CD14-positive monocyte (primary cell): Measurements from ENCODE around the gene VPS8. TPM values are rescaled to one million over a fixed set of nuclear protein-coding genes. Genes with fewer than 3 reads are reported as not detected.

ENCODE experiments used
- DNase-seq, 3 donors: peaks; one replicate each; pipeline ENCODE4 v3.0.0-alpha.2; 2011 to 2022
- H2AFZ ChIP-seq: 2 replicates; pipeline ENCODE4 v1.6.0; 2012; ENCODE audit warnings: mild to moderate bottlenecking, low read depth, low read length, inconsistent platforms; ENCODE audit not compliant: insufficient read depth, poor library complexity, severe bottlenecking
- H3K27ac ChIP-seq, 2 donors: 1 replicate in 1 of 2; 2 replicates in 1 of 2; pipeline ENCODE4 v1.5.1; 2012 to 2013; ENCODE audit warnings: low read length in 2 of 2, control low read depth in 1 of 2, inconsistent platforms in 1 of 2, low read depth in 1 of 2, mild to moderate bottlenecking in 1 of 2
- H3K27me3 ChIP-seq, 2 donors: one replicate each; pipeline versions ENCODE4 v1.6.0 to v1.6.1; 2011 to 2013; ENCODE audit warnings: low read length in 2 of 2; ENCODE audit not compliant: control insufficient read depth in 2 of 2, insufficient read depth in 2 of 2
- H3K36me3 ChIP-seq, 2 donors: replicated peaks in 1 of 2; 1 replicate in 1 of 2; 2 replicates in 1 of 2; pipeline versions ENCODE4 v1.5.1 to v1.6.1; 2012 to 2013; ENCODE audit warnings: low read length in 2 of 2, control low read depth in 1 of 2, inconsistent platforms in 1 of 2, mild to moderate bottlenecking in 1 of 2; ENCODE audit not compliant: insufficient read depth in 2 of 2, control insufficient read depth in 1 of 2
- H3K4me1 ChIP-seq, 2 donors: 1 replicate in 1 of 2; 2 replicates in 1 of 2; pipeline versions ENCODE4 v1.5.1 to v1.6.1; 2012 to 2013; ENCODE audit warnings: low read length in 2 of 2, control low read depth in 1 of 2, inconsistent platforms in 1 of 2, mild to moderate bottlenecking in 1 of 2, moderate library complexity in 1 of 2; ENCODE audit not compliant: insufficient read depth in 2 of 2, control insufficient read depth in 1 of 2
- H3K4me2 ChIP-seq: replicated peaks from 2 replicates; pipeline ENCODE3; 2012; ENCODE audit warnings: low read length, moderate library complexity, mild to moderate bottlenecking; ENCODE audit not compliant: poor library complexity, severe bottlenecking; ENCODE audit errors: extremely low read depth
- H3K4me3 ChIP-seq, 3 experiments: fragments of 200-600 bp in 1 of 3; sonication (generic) in 1 of 3; replicated peaks in 1 of 3; 1 replicate in 2 of 3; 2 replicates in 1 of 3; pipeline ENCODE4 v1.5.1; 2011 to 2013; ENCODE audit warnings: low read length in 3 of 3, mild to moderate bottlenecking in 3 of 3, control low read depth in 2 of 3, low read depth in 2 of 3, inconsistent platforms in 1 of 3, moderate library complexity in 1 of 3
- H3K79me2 ChIP-seq: 2 replicates; pipeline ENCODE4 v1.6.0; 2012; ENCODE audit warnings: mild to moderate bottlenecking, control low read depth, inconsistent platforms, low read length, moderate library complexity; ENCODE audit not compliant: insufficient read depth
- H3K9ac ChIP-seq: 2 replicates; pipeline ENCODE4 v1.6.0; 2017; ENCODE audit warnings: low read length, mild to moderate bottlenecking; ENCODE audit not compliant: insufficient read depth, poor library complexity, severe bottlenecking
- H3K9me3 ChIP-seq, 2 donors: replicated peaks in 1 of 2; 1 replicate in 1 of 2; 2 replicates in 1 of 2; pipeline versions ENCODE4 v1.5.1 to v1.6.1; 2012 to 2013; ENCODE audit warnings: low read length in 2 of 2, control low read depth in 1 of 2; ENCODE audit not compliant: control insufficient read depth in 1 of 2, insufficient read depth in 1 of 2
- H4K20me1 ChIP-seq: 2 replicates; pipeline ENCODE4 v1.6.0; 2012; ENCODE audit warnings: mild to moderate bottlenecking, low read length, control low read depth, moderate library complexity; ENCODE audit not compliant: insufficient read depth
- H3K27ac Mint-ChIP-seq, 7 donors: one replicate each; pipeline ENCODE4 v1.8.0; 2020; ENCODE audit warnings: mild to moderate bottlenecking in 7 of 7, mixed read lengths in 7 of 7, moderate library complexity in 6 of 7, inconsistent platforms in 2 of 7
- H3K27me3 Mint-ChIP-seq, 3 donors: one replicate each; pipeline ENCODE4 v1.8.0; 2021 to 2022; ENCODE audit warnings: low read depth in 3 of 3, mild to moderate bottlenecking in 3 of 3, mixed read lengths in 3 of 3, moderate library complexity in 3 of 3, inconsistent platforms in 1 of 3
- H3K36me3 Mint-ChIP-seq, 2 donors: one replicate each; pipeline ENCODE4 v1.8.0; 2020; ENCODE audit warnings: mixed read lengths in 2 of 2, inconsistent platforms in 1 of 2, mild to moderate bottlenecking in 1 of 2
- H3K4me1 Mint-ChIP-seq: one replicate; pipeline ENCODE4 v1.8.0; 2020; ENCODE audit warnings: mild to moderate bottlenecking, mixed read lengths
- H3K4me3 Mint-ChIP-seq, 2 donors: one replicate each; pipeline ENCODE4 v1.8.0; 2020; ENCODE audit warnings: mild to moderate bottlenecking in 2 of 2, mixed read lengths in 2 of 2, moderate library complexity in 1 of 2
- H3K9me3 Mint-ChIP-seq, 7 donors: one replicate each; pipeline ENCODE4 v1.8.0; 2020 to 2022; ENCODE audit warnings: mixed read lengths in 7 of 7, mild to moderate bottlenecking in 6 of 7, moderate library complexity in 6 of 7, inconsistent platforms in 2 of 7
- WGBS: methylation state at CpG from one replicate; pipeline ENCODE4 v1.1.5; 2013; ENCODE audit warnings: missing lambda C conversion rate; ENCODE audit not compliant: insufficient coverage; 5-methylcytosine and 5-hydroxymethylcytosine counted together
- intact Hi-C, 2 donors: fragments of 100-400 bp; cut with micrococcal nuclease; formaldehyde crosslinking; loops; one replicate each; pipeline versions ENCODE4 v1.15.0 to v1.15.1; 2023
- polyA plus RNA-seq, 3 donors: library from polyadenylated mRNA; depleted of rRNA in 1 of 3; unstranded in 2 of 3; stranded (reverse) in 1 of 3; fragments of 300-500 nt in 2 of 3; fragments of >200 nt in 1 of 3; fragmentation: Illumina TruSeq in 2 of 3; gene quantifications; 1 replicate in 2 of 3; 2 replicates in 1 of 3; pipeline ENCODE4 v1.2.3, GENCODE V29; 2012 to 2021
- TF ChIP-seq, protein P1 (sequence below): fragments of 200-600 bp; IDR thresholded peaks from one replicate; pipeline ENCODE4 v1.8.0; 2022; ENCODE audit warnings: antibody characterized with exemption, mild to moderate bottlenecking

Gene VPS8
- polyA plus RNA-seq, 3 donors = 22.0 to 42.3 (median 29.2) TPM

DNA sequence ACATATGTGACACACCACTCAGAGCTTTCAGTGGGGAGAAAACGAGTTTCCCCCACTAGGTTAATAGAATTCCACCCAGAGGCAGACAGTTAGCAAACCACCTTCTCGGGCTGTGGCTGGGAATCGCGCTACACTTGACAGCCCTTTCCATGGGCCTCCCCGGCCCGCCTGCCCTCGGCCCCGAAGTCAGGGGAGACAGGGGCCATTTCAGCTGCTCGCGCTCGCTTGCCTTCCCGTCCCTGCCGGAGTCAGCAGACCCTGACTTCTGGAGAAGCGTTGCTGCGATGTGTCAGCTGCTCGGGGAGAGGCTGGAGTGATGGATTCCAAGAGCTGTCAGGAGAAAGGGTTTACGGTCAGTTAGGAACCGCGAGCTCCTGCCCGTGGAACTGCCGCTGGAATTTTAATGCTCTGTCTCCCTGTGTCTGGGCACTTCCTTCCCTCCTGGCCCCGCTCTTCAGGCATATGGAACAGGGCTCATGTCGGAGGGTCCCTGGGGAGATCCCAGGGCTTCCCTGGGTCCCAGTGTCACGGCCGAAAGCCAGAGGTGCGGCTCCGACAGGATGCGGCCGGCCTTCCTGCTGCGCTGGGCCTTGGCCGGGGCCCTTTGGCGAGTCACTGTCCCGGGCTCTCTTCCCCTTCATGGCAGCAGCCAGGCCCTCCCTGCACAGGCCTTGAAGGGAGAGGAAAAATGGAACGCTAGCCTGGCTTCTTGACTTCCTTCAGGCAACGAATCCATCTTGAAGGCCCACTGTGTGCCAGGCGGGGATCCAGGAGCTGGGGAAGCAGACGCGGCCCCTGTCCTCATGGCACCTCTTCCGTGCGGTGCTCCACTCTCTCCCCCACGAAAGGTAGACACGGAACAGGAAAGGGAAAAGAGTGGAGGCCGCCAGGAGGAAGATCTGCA, 38.4 kb upstream of the VPS8 start:
- no peak overlapping the region for H3K4me3 Mint-ChIP-seq
- WGBS = 93% methylated on average over 35 of the region's 43 CpGs
- intact Hi-C loops = loop anchor here in 1 of 2 donors (10.0 kb wide), 1 partner anchor 399 kb away; the partner anchor contains the start of gene THPO

DNA sequence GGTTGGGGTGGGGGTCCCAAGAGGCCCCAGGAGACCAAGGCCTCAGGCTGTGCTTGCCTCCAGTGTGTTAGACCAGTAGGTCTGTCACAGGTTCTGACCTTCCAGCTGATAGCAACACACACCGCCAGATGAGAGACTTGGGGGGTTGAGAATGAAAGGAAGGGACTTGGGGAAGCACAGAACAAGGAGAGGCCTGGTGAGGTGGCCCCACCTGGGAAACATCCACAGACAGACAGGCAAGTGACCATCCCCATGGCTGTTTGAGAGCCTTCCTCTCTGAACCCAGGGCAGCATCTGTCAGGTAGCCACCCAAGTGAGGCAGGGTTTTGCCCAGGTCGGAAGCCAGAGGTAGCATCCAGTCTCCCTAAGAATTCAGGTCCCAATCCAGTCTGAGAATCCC, 35.0 kb upstream of the VPS8 start:
- Histone ChIP-seq H3K4me3 (no peak overlapping the region), H3K27me3 (no peaks in the 10 kb centered on the region), H3K36me3 (no peaks in the 10 kb centered on the region), H3K9ac (no peak overlapping the region), H3K9me3 (no peaks in the 10 kb centered on the region), H3K27ac (no peak overlapping the region), H2AFZ (no peak overlapping the region), H3K79me2 (no peaks in the 10 kb centered on the region), H4K20me1 (no peaks in the 10 kb centered on the region), H3K4me2 (no peak overlapping the region), H3K4me1 (peaks cover 2 to 11% of the 10 kb centered on the region in 2 donors)
- intact Hi-C loops = loop anchor here (1.0 to 10.0 kb wide), 3 partner anchors 50 to 402 kb away; partner anchors contain the start of genes EPHB3 (in 1 of the 2) and THPO (in 1 of the 2)
- Mint-ChIP-seq H3K4me1 (peaks cover 13% of the 10 kb centered on the region), H3K27me3 (peaks cover 10 to 14% (median 11%) of the 10 kb centered on the region in 3 donors), H3K4me3 (no peak overlapping the region), H3K36me3 (peaks cover 0 to 5% of the 10 kb centered on the region in 2 donors), H3K9me3 (no peaks in the 10 kb centered on the region), H3K27ac (no peak overlapping the region)
- TF ChIP-seq, protein P1, sequence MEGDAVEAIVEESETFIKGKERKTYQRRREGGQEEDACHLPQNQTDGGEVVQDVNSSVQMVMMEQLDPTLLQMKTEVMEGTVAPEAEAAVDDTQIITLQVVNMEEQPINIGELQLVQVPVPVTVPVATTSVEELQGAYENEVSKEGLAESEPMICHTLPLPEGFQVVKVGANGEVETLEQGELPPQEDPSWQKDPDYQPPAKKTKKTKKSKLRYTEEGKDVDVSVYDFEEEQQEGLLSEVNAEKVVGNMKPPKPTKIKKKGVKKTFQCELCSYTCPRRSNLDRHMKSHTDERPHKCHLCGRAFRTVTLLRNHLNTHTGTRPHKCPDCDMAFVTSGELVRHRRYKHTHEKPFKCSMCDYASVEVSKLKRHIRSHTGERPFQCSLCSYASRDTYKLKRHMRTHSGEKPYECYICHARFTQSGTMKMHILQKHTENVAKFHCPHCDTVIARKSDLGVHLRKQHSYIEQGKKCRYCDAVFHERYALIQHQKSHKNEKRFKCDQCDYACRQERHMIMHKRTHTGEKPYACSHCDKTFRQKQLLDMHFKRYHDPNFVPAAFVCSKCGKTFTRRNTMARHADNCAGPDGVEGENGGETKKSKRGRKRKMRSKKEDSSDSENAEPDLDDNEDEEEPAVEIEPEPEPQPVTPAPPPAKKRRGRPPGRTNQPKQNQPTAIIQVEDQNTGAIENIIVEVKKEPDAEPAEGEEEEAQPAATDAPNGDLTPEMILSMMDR = no peak
- WGBS = 100% methylated on average over 2 of the region's 2 CpGs
- DNase-seq = no peak

More for the DNA sequence above, 38.4 kb upstream of the VPS8 start:
- H3K4me2 ChIP-seq = no peak overlapping the region
- no peaks in the 10 kb centered on the region for H3K9me3 ChIP-seq
- no peak overlapping the region for H3K9ac ChIP-seq
- no peaks in the 10 kb centered on the region for H3K27me3 ChIP-seq
- H2AFZ ChIP-seq = no peak overlapping the region
- H3K27me3 Mint-ChIP-seq = peaks cover 5 to 9% (median 8%) of the 10 kb centered on the region in 3 donors
- H3K4me3 ChIP-seq = no peak overlapping the region
- H3K79me2 ChIP-seq = no peaks in the 10 kb centered on the region
- H3K36me3 Mint-ChIP-seq = peaks cover 0 to 3% of the 10 kb centered on the region in 2 donors
- H3K4me1 Mint-ChIP-seq = peaks cover 12% of the 10 kb centered on the region
- no peak overlapping the region for H3K27ac ChIP-seq
- TF ChIP-seq, protein P1 = no peak
- no peak overlapping the region for H3K27ac Mint-ChIP-seq
- no peaks in the 10 kb centered on the region for H4K20me1 ChIP-seq
- peaks cover 5 to 13% of the 10 kb centered on the region in 2 donors for H3K4me1 ChIP-seq
- no peak for DNase-seq
- H3K9me3 Mint-ChIP-seq = peaks cover 0 to 2% (median 0%) of the 10 kb centered on the region in 7 donors
- H3K36me3 ChIP-seq = no peaks in the 10 kb centered on the region
